GM18909 (cell line): ENCODE data around the gene SPHK1.
"Not testable (repeated sequence)": the region's sequence is repeated elsewhere in the genome, so short reads cannot be mapped to it uniquely, and the experiment has no call there.

Experiments used
- ATAC-seq: cut with Tn5 transposase; IDR thresholded peaks from one replicate; pipeline ENCODE4 v1.9.1; 2021; ENCODE audit warnings: mild to moderate bottlenecking; ENCODE audit not compliant: unreplicated experiment, poor library complexity

SPHK1 gene

GRCh38 chr17:76384222-76384986 is at the start of gene SPHK1:
Gene SPHK1, plus strand, starts transcription at chr17:76384609. Its CDS starts 1,036 bp downstream, at chr17:76385645.
- ATAC-seq = peak; percentile 51

- ATAC-seq = no peak
These were observed 48.6 kb upstream of the SPHK1 start for GRCh38 chr17:76335716-76336381.

- no peak for ATAC-seq
These were observed 47.5 kb upstream of the SPHK1 start for GRCh38 chr17:76336756-76337412.

GRCh38 chr17:76337413-76337777 is 47.0 kb upstream of the SPHK1 start:
- no peak for ATAC-seq

- no peak for ATAC-seq
These were observed 43.1 kb upstream of the SPHK1 start for GRCh38 chr17:76341301-76341700.

- no peak for ATAC-seq
These were observed 41.3 kb upstream of the SPHK1 start for GRCh38 chr17:76343106-76343505.

GRCh38 chr17:76345377-76345974 is 38.9 kb upstream of the SPHK1 start:
- ATAC-seq = no peak

GRCh38 chr17:76346936-76347335 is 37.5 kb upstream of the SPHK1 start:
- ATAC-seq = not testable (repeated sequence)

GRCh38 chr17:76350463-76350862 is 33.9 kb upstream of the SPHK1 start:
- ATAC-seq = no peak

GRCh38 chr17:76351526-76352071 is 32.8 kb upstream of the SPHK1 start:
- no peak for ATAC-seq

- ATAC-seq = peak; percentile 32
These were observed 31.3 kb upstream of the SPHK1 start for GRCh38 chr17:76353004-76353598.

- peak; percentile 81 for ATAC-seq
These were observed 30.7 kb upstream of the SPHK1 start, which contains the start of gene PRPSAP1 for GRCh38 chr17:76353599-76354316. Gene PRPSAP1, minus strand, starts transcription at chr17:76353916. Its CDS starts 213 bp downstream, at chr17:76353703.

GRCh38 chr17:76354317-76354729 is 30.1 kb upstream of the SPHK1 start:
- no peak for ATAC-seq

- no peak for ATAC-seq
These were observed 29.6 kb upstream of the SPHK1 start for GRCh38 chr17:76354747-76355310.

GRCh38 chr17:76356803-76357456 is 27.5 kb upstream of the SPHK1 start:
- no peak for ATAC-seq

GRCh38 chr17:76357597-76358158 is 26.7 kb upstream of the SPHK1 start:
- no peak for ATAC-seq

- ATAC-seq = no peak
These were observed 25.0 kb upstream of the SPHK1 start for GRCh38 chr17:76359375-76359774.

GRCh38 chr17:76359776-76360175 is 24.6 kb upstream of the SPHK1 start:
- ATAC-seq = not testable (repeated sequence)
